HS-5 (cell line): ENCODE results near the gene PAGE1.
"Not testable (repeated sequence)": the region's sequence is repeated elsewhere in the genome, so short reads cannot be mapped to it uniquely, and the experiment has no call there.

Experiments used
- DNase-seq: peaks from one replicate; pipeline ENCODE4 v3.0.0-alpha.2; 2012; ENCODE audit warnings: low read depth

Gene PAGE1

DNA sequence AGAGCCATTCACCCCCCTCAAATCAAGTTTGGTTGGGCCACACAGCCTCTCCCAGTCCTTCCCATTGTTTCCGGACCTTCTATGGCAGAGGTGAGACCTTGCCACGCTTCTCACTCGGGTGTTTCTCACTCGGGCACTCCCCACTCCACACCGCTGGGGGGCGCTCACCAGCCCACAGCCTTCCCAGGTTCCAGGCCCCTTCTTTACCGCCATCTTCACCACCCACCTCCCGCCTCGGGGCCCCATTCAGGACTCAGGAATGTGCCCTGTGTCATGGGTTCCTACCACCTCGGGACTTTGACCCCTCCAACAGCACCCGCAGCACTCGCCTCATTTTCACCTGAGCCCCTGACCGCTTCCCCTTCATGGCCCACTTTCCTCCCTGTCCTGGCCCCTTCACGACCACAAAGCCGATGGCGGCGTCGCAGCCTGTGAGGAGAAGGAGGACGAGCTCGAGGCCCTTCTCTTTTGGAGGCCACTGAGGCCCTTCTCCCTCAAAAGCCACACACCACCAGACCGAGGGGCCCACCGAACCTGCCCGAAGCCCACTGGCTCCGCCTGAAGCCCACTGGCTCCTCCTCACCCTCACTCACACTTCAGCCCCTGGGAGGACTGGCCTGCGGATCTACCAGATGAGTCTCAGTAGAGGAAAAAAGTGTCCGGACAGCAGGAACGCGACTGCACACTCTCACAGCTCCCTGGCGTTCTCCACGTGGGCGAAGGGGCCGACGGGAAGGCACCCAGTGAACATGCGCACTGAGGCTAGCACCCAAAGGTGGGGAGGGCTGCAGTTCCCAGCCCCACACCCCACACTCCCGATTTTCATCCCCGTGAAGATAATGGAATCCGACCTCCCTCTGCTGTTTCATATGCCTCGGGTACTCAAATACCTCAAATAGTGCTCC is at the start of gene PAGE1:
PAGE1 (minus strand) TSS at position 709 of the 905 bp plus-strand sequence. CDS start 1,214 bp downstream, outside the sequence.
- no peak for DNase-seq

- not testable (repeated sequence) for DNase-seq
Observed at GRCh38 chrX:49741501-49741900, 45.7 kb upstream of the PAGE1 start.

- DNase-seq, result no peak
Observed at GRCh38 chrX:49727847-49728246, 32.1 kb upstream of the PAGE1 start.

GRCh38 chrX:49726966-49727365 is 31.2 kb upstream of the PAGE1 start:
- no peak for DNase-seq

- no peak for DNase-seq
Observed at GRCh38 chrX:49725923-49726904, 30.4 kb upstream of the PAGE1 start.

- DNase-seq, result no peak
Observed at GRCh38 chrX:49725401-49725800, 29.6 kb upstream of the PAGE1 start.

- not testable (repeated sequence) for DNase-seq
Observed at GRCh38 chrX:49720106-49720505, 24.3 kb upstream of the PAGE1 start.

GRCh38 chrX:49712577-49712976 is 16.8 kb upstream of the PAGE1 start:
- no peak for DNase-seq

DNA sequence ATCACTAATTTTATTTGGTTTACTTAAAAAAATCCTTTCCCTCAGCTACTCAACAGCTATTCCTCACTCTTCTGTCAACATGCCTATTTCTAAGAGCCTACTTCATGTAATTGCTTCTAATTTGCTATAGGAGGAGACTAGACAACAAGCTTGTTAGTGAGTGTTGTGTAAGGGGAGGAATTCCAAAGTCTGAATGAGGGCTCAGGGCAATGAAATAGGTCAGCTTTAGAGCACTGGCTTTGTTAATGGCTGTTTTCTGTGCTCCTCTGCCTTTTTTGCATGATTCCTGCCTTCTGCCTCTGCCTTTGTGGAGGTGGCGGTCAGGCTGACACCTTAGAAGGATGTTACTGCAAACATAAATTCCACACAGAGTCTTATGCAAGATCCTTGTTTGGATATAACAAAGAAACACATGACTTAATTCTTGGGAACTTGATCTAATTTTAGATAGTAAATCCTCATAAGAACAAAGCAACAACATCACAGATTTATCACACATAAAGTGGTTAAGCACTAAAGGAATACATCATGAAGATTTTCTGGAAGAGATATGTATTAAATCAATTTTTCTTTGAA is 15.0 kb upstream of the PAGE1 start:
- no peak for DNase-seq

GRCh38 chrX:49704691-49705404 is 9.1 kb upstream of the PAGE1 start:
- no peak for DNase-seq

DNA sequence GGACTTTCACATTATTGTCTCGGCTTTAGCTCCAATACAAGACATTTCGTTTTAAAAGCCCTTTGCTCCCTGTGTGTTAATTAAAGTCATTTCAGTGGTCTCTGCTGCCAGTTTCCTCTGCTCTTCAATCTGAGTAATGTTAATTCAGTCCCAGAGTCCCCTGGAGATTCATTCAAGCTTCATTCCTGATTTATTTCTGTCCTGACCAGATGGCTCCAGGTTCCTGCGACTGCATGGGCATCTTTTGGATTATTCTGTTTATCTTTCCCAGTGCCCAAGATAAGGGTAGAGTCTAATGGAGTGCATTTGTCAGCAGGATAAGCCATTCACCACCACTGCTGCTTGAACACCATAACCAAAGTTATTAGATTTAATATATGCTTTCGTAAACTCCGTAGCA is 6.1 kb upstream of the PAGE1 start:
- no peak for DNase-seq

DNA sequence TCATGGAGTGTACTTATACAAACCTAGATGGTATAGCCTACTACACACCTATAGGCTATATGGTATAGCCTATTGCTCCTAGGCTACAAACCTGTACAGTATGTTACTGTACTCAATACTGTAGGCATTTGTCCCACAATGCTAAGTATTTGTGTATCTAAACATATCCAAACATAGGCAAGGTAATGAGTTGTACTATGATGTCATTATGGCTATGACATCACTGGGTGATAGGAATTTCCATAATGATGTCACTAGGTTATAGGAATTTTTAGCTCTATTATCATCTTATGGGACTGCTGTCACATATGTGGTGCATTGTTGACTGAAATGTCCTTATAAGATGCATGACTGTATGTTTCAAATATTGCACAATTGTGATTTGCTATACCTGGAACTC is 5.5 kb upstream of the PAGE1 start:
- DNase-seq, result no peak

GRCh38 chrX:49675075-49675719 is 20.6 kb downstream of the PAGE1 start:
- DNase-seq, result no peak

DNA sequence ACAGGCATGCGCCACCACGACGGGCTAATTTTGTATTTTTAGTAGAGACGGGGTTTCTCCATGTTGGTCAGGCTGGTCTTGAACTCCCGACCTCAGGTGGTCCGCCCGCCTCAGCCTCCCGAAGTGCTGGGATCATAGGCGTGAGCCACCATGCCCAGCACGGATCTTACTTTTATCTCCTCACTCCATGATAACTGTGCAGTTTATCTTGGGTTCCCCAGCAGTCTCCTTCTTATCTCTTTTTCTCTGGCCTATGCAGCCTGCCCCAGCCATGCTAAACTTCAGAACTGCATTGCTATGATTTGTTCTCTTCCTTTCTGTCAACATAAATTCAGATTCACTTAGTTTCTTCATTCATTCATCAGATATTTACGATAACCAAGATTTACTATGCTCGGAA is 22.4 kb downstream of the PAGE1 start:
- no peak for DNase-seq

DNA sequence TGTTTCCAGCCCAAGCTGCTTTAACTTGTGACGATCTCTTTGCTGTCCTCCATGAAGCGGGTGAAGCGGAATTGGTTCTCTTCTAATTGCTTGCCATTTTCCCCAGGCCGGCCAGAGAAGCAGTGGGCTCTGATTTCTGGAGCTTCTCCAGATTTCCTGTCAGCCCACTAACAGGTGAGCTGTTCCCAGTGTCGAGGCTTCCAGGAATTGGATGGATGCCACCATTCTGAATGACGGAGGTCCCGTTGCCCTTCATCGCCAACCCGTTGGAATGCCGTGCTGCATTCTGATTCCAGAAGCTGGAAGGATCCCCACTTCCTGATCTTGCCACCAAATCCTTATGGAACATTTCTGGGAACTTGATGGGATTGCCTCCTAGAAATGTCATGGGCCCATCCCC is 31.0 kb downstream of the PAGE1 start:
- DNase-seq, result no peak

DNA sequence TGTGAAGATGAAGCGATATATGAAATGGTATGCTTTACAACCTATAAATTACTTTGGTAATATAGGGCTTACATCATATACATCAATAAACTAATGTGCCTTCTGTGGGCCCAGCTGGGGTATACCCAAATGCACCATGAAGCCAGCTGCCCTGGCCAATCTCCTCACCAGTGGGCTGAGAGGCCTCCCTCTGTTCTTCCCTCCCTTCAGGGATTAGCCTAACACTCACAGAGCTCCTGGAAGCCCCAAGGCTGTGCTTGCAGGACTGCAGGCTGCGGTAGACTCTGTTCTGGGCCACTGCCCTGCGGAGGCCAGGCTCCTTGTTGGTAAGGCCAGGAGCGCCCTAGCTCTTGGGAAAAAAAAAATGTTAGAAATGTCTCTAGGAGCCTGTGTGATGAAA is 33.9 kb downstream of the PAGE1 start:
- DNase-seq, result no peak

DNA sequence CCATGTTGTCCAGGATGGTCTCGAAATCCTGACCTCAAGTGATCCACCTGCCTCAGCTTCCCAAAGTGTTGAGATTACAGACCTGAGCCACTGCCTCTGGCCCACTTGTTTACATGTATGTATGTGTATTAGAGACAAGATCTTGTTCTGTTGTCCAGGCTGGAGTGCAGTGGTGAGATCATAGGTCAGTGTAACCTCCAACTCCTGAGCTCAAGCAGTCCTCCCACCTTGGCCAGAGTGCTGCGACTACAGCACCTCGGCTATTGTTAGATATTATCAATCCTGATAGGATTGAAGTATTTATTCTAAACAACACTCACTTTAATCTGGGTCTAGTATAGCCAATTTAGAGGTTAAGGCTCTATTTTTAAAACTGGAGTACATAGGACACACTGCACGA is 36.0 kb downstream of the PAGE1 start:
- no peak for DNase-seq

DNA sequence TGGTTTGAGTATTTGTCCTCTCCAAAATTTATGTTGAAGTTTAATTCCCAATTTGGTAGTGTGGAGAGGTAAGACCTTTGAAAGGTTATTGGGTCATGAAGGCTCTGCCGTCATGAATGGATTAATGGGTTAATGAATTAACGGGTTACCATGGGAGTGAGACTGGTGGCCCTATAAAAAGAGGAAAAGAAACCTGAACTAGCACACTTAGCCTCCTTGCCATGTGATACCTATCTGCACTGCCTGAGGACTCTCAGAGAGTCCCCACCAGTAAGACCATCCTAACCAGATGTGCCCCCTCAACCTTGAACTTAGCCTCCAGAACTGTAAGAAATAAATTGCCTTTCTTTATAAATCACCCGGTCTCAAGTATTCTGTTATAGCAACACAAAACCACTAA is 39.3 kb downstream of the PAGE1 start:
- no peak for DNase-seq

GRCh38 chrX:49644991-49645637 is 50.7 kb downstream of the PAGE1 start:
- DNase-seq, result no peak
